Activated CD8-positive, alpha-beta T cell treated with anti-CD3 and anti-CD28 coated beads for 36 hours (primary cell): ENCODE results near the gene SCP2. TPM values are rescaled to one million over a fixed set of nuclear protein-coding genes. Genes with fewer than 3 reads are reported as not detected.
A peak's percentile ranks its signal among the peaks of the same experiment; 100 is the strongest.
"Not testable (repeated sequence)": the region's sequence is repeated elsewhere in the genome, so short reads cannot be mapped to it uniquely, and the experiment has no call there.

Experiments used
- ATAC-seq: fragments of 200-7000 bp; cut with Tn5 transposase; one replicate; pipeline ENCODE4 v1.10.0; 2021; ENCODE audit warnings: mild to moderate bottlenecking, moderate library complexity
- CTCF ChIA-PET: fragments of 350-600 bp; sonication (Branson Sonifier 250); formaldehyde crosslinking; loops from one replicate; lab custom pipeline; 2021; ENCODE audit warnings: antibody characterized with exemption; lab: Charles Lee
- POLR2A ChIA-PET: fragments of 350-600 bp; sonication (Branson Sonifier 250); formaldehyde crosslinking; loops from one replicate; lab custom pipeline; 2021; ENCODE audit warnings: antibody characterized with exemption; lab: Charles Lee
- DNase-seq: peaks from one replicate; pipeline ENCODE4 v3.0.0-alpha.2; 2020
- H3K27ac Mint-ChIP-seq: one replicate; pipeline ENCODE4 v1.8.0; 2021; ENCODE audit warnings: mild to moderate bottlenecking, mixed read lengths
- H3K27me3 Mint-ChIP-seq: one replicate; pipeline ENCODE4 v1.8.0; 2021; ENCODE audit warnings: mixed read lengths
- H3K36me3 Mint-ChIP-seq: one replicate; pipeline ENCODE4 v1.8.0; 2021; ENCODE audit warnings: low read depth, mixed read lengths
- H3K4me1 Mint-ChIP-seq: one replicate; pipeline ENCODE4 v1.8.0; 2021; ENCODE audit warnings: low read depth, mixed read lengths
- H3K4me3 Mint-ChIP-seq: one replicate; pipeline ENCODE4 v1.8.0; 2021; ENCODE audit warnings: mild to moderate bottlenecking, moderate library complexity, mixed read lengths
- H3K9me3 Mint-ChIP-seq: one replicate; pipeline ENCODE4 v1.8.0; 2021; ENCODE audit warnings: mixed read lengths
- CTCF ChIP-seq: fragments of 200-600 bp; IDR thresholded peaks from one replicate; pipeline ENCODE4 v1.8.0; 2022; ENCODE audit warnings: antibody characterized with exemption, mild to moderate bottlenecking
- intact Hi-C: fragments of 100-400 bp; cut with micrococcal nuclease; formaldehyde crosslinking; loops from one replicate; pipeline ENCODE4 v1.10.0; 2022
- total RNA-seq, 2 experiments: library from RNA; stranded (reverse); gene quantifications; one replicate each; pipeline ENCODE4 v1.2.3, GENCODE V29; 2021

SCP2 gene
- total RNA-seq, 2 experiments from 2014 or later = 60.7 to 66.8 TPM

DNA sequence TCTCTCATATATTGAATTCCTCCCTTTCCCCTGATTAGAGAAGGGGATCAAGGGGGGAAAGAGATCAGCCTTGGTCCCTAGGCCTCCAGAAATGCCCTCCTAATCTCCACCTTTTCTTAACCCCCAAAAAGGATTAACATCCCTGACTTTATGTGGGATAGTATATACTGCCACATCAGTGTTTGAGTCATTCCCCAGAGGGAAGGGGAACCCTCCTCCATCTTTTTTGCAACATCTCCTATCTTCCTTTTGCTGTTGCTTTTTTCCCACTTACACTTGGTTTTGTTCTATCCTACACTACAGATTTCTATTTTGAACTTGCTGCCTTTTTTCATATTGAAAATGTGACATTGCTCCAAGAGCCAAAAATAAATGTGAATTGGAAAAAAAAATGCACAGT lies 69.6 kb downstream of the SCP2 start:
- Mint-ChIP-seq H3K27ac (no peak overlapping the region), H3K9me3 (no peaks in the 10 kb centered on the region), H3K36me3 (peaks cover 1% of the 10 kb centered on the region), H3K27me3 (no peaks in the 10 kb centered on the region), H3K4me1 (no peaks in the 10 kb centered on the region), H3K4me3 (no peak overlapping the region)
- ChIA-PET POLR2A (interaction anchor here (0.7 kb wide), 1 partner anchor 17 kb away, joined by 3 read pairs; no protein-coding TSS in a partner anchor), CTCF (no interaction called here)
- intact Hi-C loops = no loop called here
- no peak for DNase-seq
- TF ChIP-seq CTCF = no peak
- no peak for ATAC-seq

DNA sequence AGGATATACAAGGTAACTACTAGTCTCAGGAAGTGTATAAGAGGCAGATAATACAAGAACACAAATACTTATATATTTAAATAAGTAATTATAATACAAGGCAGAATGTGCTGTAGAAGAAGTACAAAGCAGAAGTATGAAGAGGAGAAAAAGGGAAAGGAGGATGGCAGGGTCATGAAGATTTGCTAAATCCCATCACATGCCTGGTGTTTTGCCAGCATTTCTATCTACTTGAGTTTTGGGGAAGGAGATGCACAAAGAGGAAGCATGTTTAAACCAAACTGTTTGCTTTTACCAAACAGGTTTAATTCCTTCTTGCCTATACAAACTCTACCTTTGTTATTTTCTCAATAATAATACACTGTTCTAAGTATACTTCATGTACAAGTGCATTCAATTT lies 74.1 kb downstream of the SCP2 start:
- Mint-ChIP-seq H3K36me3 (peaks cover under 1% of the 10 kb centered on the region), H3K27ac (no peak overlapping the region), H3K27me3 (no peaks in the 10 kb centered on the region), H3K4me1 (no peaks in the 10 kb centered on the region), H3K9me3 (no peaks in the 10 kb centered on the region), H3K4me3 (no peak overlapping the region)
- CTCF ChIA-PET = interaction anchor here (0.5 kb wide), 1 partner anchor 1030 kb away, joined by 3 read pairs; no protein-coding TSS in a partner anchor
- TF ChIP-seq CTCF = no peak
- intact Hi-C loops = no loop called here
- DNase-seq = no peak
- no peak for ATAC-seq
- POLR2A ChIA-PET = no interaction called here

- ATAC-seq, H3K4me1 Mint-ChIP-seq, CTCF ChIA-PET, H3K27me3 Mint-ChIP-seq, DNase-seq, H3K9me3 Mint-ChIP-seq, H3K36me3 Mint-ChIP-seq, H3K4me3 Mint-ChIP-seq, H3K27ac Mint-ChIP-seq, intact Hi-C loops: not testable (repeated sequence)
- POLR2A ChIA-PET = interaction anchor here (0.6 kb wide), 1 partner anchor 374 kb away, joined by 3 read pairs; the partner anchor contains the start of gene SHISAL2A
Measured at GRCh38 chr1:53006612-53007011, 79.5 kb downstream of the SCP2 start.

DNA sequence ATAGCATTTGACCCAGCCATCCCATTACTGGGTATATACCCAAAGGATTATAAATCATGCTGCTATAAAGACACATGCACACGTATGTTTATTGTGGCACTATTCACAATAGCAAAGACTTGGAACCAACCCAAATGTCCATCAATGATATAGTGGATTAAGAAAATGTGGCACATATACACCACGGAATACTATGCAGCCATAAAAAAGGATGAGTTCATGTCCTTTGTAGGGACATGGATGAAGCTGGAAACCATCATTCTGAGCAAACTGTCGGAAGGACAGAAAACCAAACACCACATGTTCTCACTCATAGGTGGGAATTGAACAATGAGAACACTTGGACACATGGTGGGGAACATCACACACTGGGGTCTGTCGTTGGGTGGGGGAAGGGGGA lies 83.2 kb downstream of the SCP2 start:
- H3K9me3 Mint-ChIP-seq, H3K4me1 Mint-ChIP-seq, CTCF ChIA-PET, DNase-seq, H3K36me3 Mint-ChIP-seq, POLR2A ChIA-PET, ATAC-seq, H3K27me3 Mint-ChIP-seq, H3K27ac Mint-ChIP-seq, intact Hi-C loops, H3K4me3 Mint-ChIP-seq: not testable (repeated sequence)

- DNase-seq (no peak), ATAC-seq (no peak)
- Mint-ChIP-seq H3K27ac (no peak overlapping the region), H3K27me3 (no peaks in the 10 kb centered on the region), H3K36me3 (peaks cover 4% of the 10 kb centered on the region), H3K4me1 (peaks cover 16% of the 10 kb centered on the region), H3K9me3 (no peaks in the 10 kb centered on the region), H3K4me3 (no peak overlapping the region)
- no peak for TF ChIP-seq CTCF
- ChIA-PET POLR2A (no interaction called here), CTCF (no interaction called here)
- intact Hi-C loops = no loop called here
Measured at GRCh38 chr1:53011175-53011574, 84.1 kb downstream of the SCP2 start.

DNA sequence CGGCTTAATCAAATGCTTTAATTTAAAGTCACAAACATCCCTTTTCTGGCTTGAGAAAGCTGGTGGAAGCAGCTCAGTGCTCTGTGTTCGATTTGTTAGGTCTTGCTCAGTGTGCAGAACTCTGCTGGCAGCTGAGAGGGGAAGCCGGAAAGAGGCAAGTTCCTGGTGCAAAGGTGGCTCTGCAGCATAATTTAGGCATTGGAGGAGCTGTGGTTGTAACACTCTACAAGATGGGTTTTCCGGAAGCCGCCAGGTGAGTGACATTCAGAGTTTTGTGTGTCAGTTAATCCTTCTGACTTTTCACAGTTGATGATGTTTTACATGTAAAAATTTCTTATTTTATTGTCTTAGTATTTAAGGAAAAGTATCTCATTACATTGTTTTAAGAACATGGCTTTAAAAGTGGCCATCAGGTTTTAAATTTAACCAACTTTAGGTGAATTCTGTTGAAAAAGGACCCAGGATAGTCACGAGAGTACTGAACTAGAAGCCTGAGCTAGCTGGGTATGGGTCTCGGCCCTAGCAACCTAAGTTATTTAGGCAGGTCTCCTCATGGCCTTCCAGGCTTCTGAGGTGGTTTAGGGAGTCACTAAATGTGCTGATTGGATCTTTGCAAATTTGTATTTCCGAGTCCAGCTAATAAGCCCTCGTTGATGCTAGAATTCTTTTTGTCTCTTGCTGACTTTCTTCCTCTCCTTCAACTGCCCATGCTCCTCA lies 87.9 kb downstream of the SCP2 start:
- intact Hi-C loops = no loop called here
- CTCF ChIA-PET = interaction anchor here (0.6 to 2.3 kb wide), 7 partner anchors 40 to 172 kb away, joined by 3 to 5 read pairs (median 3); partner anchors contain the start of genes ECHDC2 and ZYG11A
- peak; percentile 86 for DNase-seq
- Mint-ChIP-seq H3K9me3 (no peaks in the 10 kb centered on the region), H3K36me3 (peaks cover 7% of the 10 kb centered on the region), H3K27me3 (no peaks in the 10 kb centered on the region), H3K27ac (peak overlapping the region; percentile 87), H3K4me3 (peak overlapping the region; percentile 77), H3K4me1 (peaks cover 25% of the 10 kb centered on the region)
- no peak for TF ChIP-seq CTCF
- peak; percentile 98 for ATAC-seq
- POLR2A ChIA-PET = interaction anchor here (1.4 to 1.6 kb wide), 2 partner anchors 33 to 39 kb away, joined by 3 to 4 read pairs; no protein-coding TSS in a partner anchor
